Skeletal muscle tissue (tissue), 4 donors: ENCODE measurements around the gene ACADM. TPM values are rescaled to one million over a fixed set of nuclear protein-coding genes. Genes with fewer than 3 reads are reported as not detected.
"Not testable (repeated sequence)": the region's sequence is repeated elsewhere in the genome, so short reads cannot be mapped to it uniquely, and the experiment has no call there.

ENCODE experiments used
- H3K27ac ChIP-seq: one replicate; pipeline ENCODE4 v1.7.0; 2013; ENCODE audit warnings: mild to moderate bottlenecking, low read depth, low read length, inconsistent platforms
- H3K27me3 ChIP-seq, 3 donors: one replicate each; pipeline ENCODE4 v1.7.0; 2013; ENCODE audit warnings: low read length in 3 of 3; ENCODE audit not compliant: control insufficient read depth in 3 of 3, insufficient read depth in 3 of 3
- H3K36me3 ChIP-seq, 3 donors: one replicate each; pipeline ENCODE4 v1.7.0; 2013; ENCODE audit warnings: low read length in 3 of 3; ENCODE audit not compliant: control insufficient read depth in 3 of 3, insufficient read depth in 3 of 3
- H3K4me1 ChIP-seq, 3 donors: one replicate each; pipeline ENCODE4 v1.7.0; 2013; ENCODE audit warnings: low read length in 3 of 3, mild to moderate bottlenecking in 3 of 3; ENCODE audit not compliant: control insufficient read depth in 3 of 3, insufficient read depth in 3 of 3
- H3K4me3 ChIP-seq, 3 donors: one replicate each; pipeline ENCODE4 v1.7.0; 2013; ENCODE audit warnings: low read length in 3 of 3
- H3K9ac ChIP-seq, 3 donors: one replicate each; pipeline ENCODE4 v1.7.0; 2013; ENCODE audit warnings: low read length in 3 of 3, mild to moderate bottlenecking in 3 of 3, moderate library complexity in 2 of 3, low read depth in 1 of 3
- H3K9me3 ChIP-seq, 3 donors: one replicate each; pipeline ENCODE4 v1.7.0; 2013; ENCODE audit warnings: low read length in 3 of 3; ENCODE audit not compliant: control insufficient read depth in 3 of 3
- total RNA-seq: library from RNA; depleted of rRNA; stranded (reverse); fragments of >200 nt; gene quantifications from one replicate; pipeline ENCODE4 v1.2.3, GENCODE V29; 2014
- donor health status: Osteomylitis.

ACADM gene
- total RNA-seq, 1 donor from 2014 or later: 53.8 TPM

- Histone ChIP-seq H3K27ac (no peak overlapping the region), H3K36me3 (peaks cover 0 to 5% (median 4%) of the 10 kb centered on the region in 3 donors), H3K4me3 (no peak overlapping the region), H3K27me3 (no peaks in the 10 kb centered on the region), H3K9ac (no peak overlapping the region), H3K9me3 (no peaks in the 10 kb centered on the region), H3K4me1 (no peaks in the 10 kb centered on the region)
Observed at GRCh38 chr1:75765697-75766355, 41.3 kb downstream of the ACADM start.

GRCh38 chr1:75768016-75768415 lies 43.5 kb downstream of the ACADM start:
- H3K9me3 ChIP-seq: no peaks in the 10 kb centered on the region
- H3K4me3 ChIP-seq: no peak overlapping the region
- H3K27me3 ChIP-seq: no peaks in the 10 kb centered on the region
- H3K4me1 ChIP-seq: no peaks in the 10 kb centered on the region
- H3K27ac ChIP-seq: no peak overlapping the region
- peaks cover 0 to 5% (median 4%) of the 10 kb centered on the region in 3 donors for H3K36me3 ChIP-seq
- no peak overlapping the region for H3K9ac ChIP-seq

DNA sequence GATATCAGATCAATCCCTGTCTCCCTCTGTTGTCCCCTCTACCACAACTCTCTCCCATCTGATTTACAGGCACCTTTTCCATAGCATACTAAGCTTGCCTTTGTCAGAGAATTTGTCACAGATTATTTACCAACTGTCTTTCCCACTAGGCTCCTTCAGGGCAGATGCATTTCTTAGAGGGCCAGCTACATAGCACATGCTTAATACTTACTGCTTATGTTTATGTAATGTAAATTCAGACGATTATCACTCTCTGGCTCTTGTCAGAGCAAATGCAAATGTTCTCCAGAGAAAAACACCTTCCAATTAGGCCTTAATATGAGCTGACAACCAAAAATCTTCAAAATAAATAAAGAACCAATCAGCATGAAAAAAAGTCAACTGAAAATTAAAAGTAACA lies 46.3 kb downstream of the ACADM start:
- Histone ChIP-seq H3K27ac (no peak overlapping the region), H3K9ac (no peak overlapping the region), H3K9me3 (no peaks in the 10 kb centered on the region), H3K4me3 (no peak overlapping the region), H3K4me1 (no peaks in the 10 kb centered on the region), H3K36me3 (no peaks in the 10 kb centered on the region), H3K27me3 (no peaks in the 10 kb centered on the region)

GRCh38 chr1:75771978-75772377 lies 47.5 kb downstream of the ACADM start:
- H3K27me3 ChIP-seq: no peaks in the 10 kb centered on the region
- no peaks in the 10 kb centered on the region for H3K36me3 ChIP-seq
- H3K4me1 ChIP-seq: no peaks in the 10 kb centered on the region
- H3K9me3 ChIP-seq: no peaks in the 10 kb centered on the region
- no peak overlapping the region for H3K4me3 ChIP-seq
- no peak overlapping the region for H3K27ac ChIP-seq
- no peak overlapping the region for H3K9ac ChIP-seq

DNA sequence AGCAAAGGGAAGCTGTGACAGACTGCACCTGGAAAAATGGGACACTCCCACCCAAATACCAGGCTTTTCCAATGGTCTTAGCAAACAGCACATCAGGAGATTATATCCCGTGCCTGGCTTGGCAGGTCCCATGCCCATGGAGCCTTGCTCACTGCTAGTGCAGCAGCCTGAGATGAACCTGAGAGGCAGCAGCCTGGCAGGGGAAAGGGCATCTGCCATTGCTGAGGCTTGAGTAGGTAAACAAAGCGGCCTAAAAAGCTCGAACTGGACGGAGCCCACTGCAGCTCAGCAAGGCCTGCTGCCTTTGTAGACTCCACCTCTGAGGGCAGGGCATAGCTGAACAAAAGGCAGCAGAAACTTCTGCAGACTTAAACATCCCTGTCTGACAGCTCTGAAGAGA lies 53.3 kb downstream of the ACADM start:
- not testable (repeated sequence) for H3K4me1 ChIP-seq, H3K9ac ChIP-seq, H3K27ac ChIP-seq, H3K36me3 ChIP-seq, H3K4me3 ChIP-seq, H3K9me3 ChIP-seq, H3K27me3 ChIP-seq

GRCh38 chr1:75778694-75779093 lies 54.2 kb downstream of the ACADM start:
- not testable (repeated sequence) for H3K9me3 ChIP-seq

DNA sequence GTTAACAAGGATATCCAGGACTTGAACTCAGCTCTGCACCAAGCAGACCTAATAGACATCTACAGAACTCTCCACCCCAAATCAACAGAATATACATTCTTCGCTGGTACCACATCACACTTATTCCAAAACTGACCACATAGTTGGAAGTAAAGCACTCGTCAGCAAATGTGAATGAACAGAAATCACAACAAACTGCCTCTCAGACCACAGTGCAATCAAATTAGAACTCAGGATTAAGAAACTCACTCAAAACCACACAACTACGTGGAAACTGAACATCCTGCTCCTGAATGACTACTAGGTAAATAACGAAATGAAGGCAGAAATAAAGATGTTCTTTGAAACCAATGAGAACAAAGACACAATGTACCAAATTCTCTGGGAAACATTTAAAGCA lies 55.7 kb downstream of the ACADM start:
- not testable (repeated sequence) for H3K36me3 ChIP-seq, H3K9ac ChIP-seq, H3K27me3 ChIP-seq, H3K4me1 ChIP-seq, H3K27ac ChIP-seq, H3K4me3 ChIP-seq, H3K9me3 ChIP-seq

More at GRCh38 chr1:75778694-75779093, 54.2 kb downstream of the ACADM start:
- not testable (repeated sequence) for H3K4me3 ChIP-seq, H3K36me3 ChIP-seq, H3K27me3 ChIP-seq, H3K4me1 ChIP-seq, H3K9ac ChIP-seq, H3K27ac ChIP-seq

DNA sequence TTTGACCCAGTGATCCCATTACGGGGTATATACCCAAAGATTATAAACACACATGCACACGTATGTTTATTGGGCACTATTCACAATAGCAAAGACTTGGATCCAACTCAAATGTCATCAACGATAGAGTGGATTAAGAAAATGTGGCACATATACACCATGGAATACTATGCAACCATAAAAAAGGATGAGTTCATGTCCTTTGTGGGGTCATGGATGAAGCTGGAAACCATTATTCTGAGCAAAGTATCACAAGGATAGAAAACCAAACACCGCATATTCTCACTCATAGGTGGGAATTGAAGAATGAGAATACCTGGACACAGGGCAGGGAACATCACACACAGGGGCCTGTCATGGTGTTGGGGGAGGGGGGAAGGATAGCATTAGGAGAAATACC lies 59.4 kb downstream of the ACADM start:
- H3K27me3 ChIP-seq, H3K27ac ChIP-seq, H3K36me3 ChIP-seq, H3K9me3 ChIP-seq, H3K4me3 ChIP-seq, H3K9ac ChIP-seq: not testable (repeated sequence)
- peaks cover 6 to 29% (median 15%) of the 10 kb centered on the region in 3 donors for H3K4me1 ChIP-seq

DNA sequence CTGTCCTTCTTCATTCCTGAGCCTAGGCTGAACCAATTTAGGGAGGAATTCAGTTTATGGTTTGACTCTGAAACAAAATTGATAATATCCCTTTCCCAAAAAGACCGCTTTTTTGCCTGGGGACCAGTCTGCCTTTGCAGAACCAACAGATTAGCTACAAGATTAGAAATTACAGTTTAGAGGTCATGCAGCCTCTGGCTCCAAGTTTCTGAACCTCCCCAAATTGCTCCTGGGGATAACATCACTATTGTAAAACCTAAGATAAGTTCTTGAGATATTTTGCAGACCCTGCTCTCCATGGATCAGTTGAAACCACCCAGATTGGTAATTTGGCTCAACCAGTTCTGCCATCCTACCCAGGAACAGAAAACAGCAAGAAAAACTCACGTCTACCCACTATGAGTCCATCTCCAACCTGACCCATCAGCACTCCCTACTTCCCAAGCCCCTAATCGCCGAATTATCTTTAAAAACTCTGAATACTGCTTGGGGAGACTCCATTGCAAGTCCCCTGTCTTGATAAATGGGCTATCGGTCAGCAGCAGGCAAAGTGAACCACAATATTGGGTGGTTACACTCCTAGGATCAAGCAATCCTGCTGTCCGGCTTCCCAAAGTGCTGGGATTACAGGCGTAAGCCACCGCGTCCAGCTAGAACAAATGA lies 60.9 kb downstream of the ACADM start:
- H3K4me3 ChIP-seq: peak overlapping the region; percentile 88 to 100 (median 93)
- H3K4me1 ChIP-seq: peaks cover 9 to 41% (median 30%) of the 10 kb centered on the region in 3 donors
- H3K9me3 ChIP-seq: no peaks in the 10 kb centered on the region
- peak overlapping the region; percentile 89 to 95 (median 92) for H3K9ac ChIP-seq
- H3K36me3 ChIP-seq: peaks cover 0 to 9% (median 8%) of the 10 kb centered on the region in 3 donors
- no peaks in the 10 kb centered on the region for H3K27me3 ChIP-seq
- peak overlapping the region; percentile 85 for H3K27ac ChIP-seq

DNA sequence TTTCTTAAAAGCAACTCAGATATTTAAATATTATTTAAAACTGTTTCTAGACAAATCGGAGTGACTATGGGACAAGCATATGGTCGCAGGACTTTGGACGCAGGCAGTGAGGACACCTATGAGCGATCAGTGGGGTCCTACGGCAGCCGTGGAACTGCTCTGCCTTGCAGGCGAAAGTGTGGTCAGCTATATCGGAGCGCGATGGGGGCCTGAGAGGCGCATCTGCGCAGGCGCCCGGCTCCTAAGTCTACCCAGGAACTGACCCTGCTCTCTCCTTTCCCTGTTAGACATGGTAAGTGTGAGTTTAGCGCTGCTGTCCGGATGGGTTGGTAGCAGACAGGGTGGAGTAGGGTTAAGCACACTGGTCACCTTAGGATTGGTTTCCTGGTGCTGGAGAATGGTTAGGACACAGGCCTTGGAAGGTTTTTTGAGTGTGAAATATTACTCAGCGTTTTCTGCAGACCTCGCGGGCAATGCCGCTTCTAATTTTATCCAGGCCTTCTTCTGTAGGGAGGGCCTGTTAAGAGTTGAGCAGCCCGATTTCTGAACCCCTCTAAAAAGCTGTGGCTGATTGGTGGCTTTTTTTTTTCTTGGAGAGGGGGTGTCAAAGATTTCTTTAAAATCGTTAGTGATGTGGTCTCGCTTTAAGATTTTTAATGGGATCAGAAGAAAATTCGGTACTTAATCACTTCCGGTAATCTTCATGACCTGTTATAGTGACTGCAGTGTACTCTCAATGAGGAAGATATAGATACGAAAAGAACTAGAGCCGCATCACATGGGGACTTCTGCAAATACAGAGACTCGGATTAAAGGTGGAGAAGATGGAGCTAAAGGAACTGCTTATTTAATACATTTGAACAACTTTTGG lies 61.7 kb downstream of the ACADM start, which contains the start of gene RABGGTB:
Gene RABGGTB, plus strand, starts transcription at position 274 of the 871 bp plus-strand sequence. Its CDS starts 16 bp downstream, at position 290.
- Histone ChIP-seq H3K4me1 (peaks cover 15 to 43% (median 36%) of the 10 kb centered on the region in 3 donors), H3K9ac (peak within 1 kb of the TSS; percentile 89 to 95 (median 92)), H3K4me3 (peak within 1 kb of the TSS; percentile 88 to 100 (median 93)), H3K27me3 (no peaks in the 10 kb centered on the region), H3K36me3 (peaks cover 0 to 13% (median 9%) of the 10 kb centered on the region in 3 donors), H3K27ac (peak within 1 kb of the TSS; percentile 85), H3K9me3 (no peaks in the 10 kb centered on the region)
